ENCODE measurements around the gene FN1. TPM values are rescaled to one million over a fixed set of nuclear protein-coding genes. Genes with fewer than 3 reads are reported as not detected.

FN1 gene
- total and polyA plus RNA-seq, 2 of the 8 experiments (the other 6 are each of a cell fraction or from before 2014, with no cell fraction given) = 42.9 to 109 TPM

GRCh38 chr2:215378045-215378444 lies 57.8 kb downstream of the FN1 start:
- Histone ChIP-seq H3K4ac (replicated peaks; ENCODE audit: insufficient read length, low read depth, low read length) (no peak overlapping the region), H3K36me3 (ENCODE audit: control insufficient read depth in 2 of 4, insufficient read depth in 4 of 4, low read length in 3 of 4) (peaks cover 2 to 26% (median 12%) of the 10 kb centered on the region in 4 experiments; a peak in 4 of 8 replicates), H4K5ac (ENCODE audit: insufficient read length, low read depth, low read length) (no peak overlapping the region), H3K4me3 (ENCODE audit: extremely low read depth in 1 of 4, insufficient read depth in 2 of 4, low read depth in 3 of 4, low read length in 4 of 4) (no peak overlapping the region), H2BK15ac (ENCODE audit: low read length) (no peak overlapping the region), H2AK5ac (ENCODE audit: low read depth, low read length) (no peak overlapping the region), H3K23me2 (ENCODE audit: low read depth, low read length) (no peaks in the 10 kb centered on the region), H4K8ac (ENCODE audit: extremely low read depth, insufficient read depth, low read length) (no peak overlapping the region), H3K4me2 (ENCODE audit: insufficient read depth in 1 of 2, low read depth in 2 of 2, low read length in 2 of 2) (no peak overlapping the region), H3K9me3 (ENCODE audit: insufficient read depth in 2 of 2, low read depth in 1 of 2, low read length in 1 of 2) (no peaks in the 10 kb centered on the region), H3K18ac (ENCODE audit: extremely low read depth, low read length) (no peak overlapping the region), H3K56ac (replicated peaks; ENCODE audit: insufficient read length, low read depth, low read length) (no peak overlapping the region), H3K79me2 (ENCODE audit: control insufficient read depth in 1 of 2, insufficient read depth in 2 of 2, low read length in 2 of 2) (no peaks in the 10 kb centered on the region), H2BK20ac (ENCODE audit: low read length) (no peak overlapping the region), H3K27ac (ENCODE audit: low read depth, low read length) (no peak overlapping the region), H3K14ac (ENCODE audit: insufficient read length) (no peak overlapping the region), H4K91ac (replicated peaks; ENCODE audit: insufficient read length, low read length) (no peak overlapping the region), H3K23ac (ENCODE audit: insufficient read length) (no peak overlapping the region), H4K20me1 (replicated peaks in 1 of 2; ENCODE audit: control insufficient read depth in 1 of 2, insufficient read depth in 2 of 2, low read length in 2 of 2) (peaks cover 0 to 2% of the 10 kb centered on the region in 2 experiments), H3K79me1 (ENCODE audit: low read depth, low read length) (no peaks in the 10 kb centered on the region), H2BK120ac (replicated peaks; ENCODE audit: low read depth, low read length) (no peak overlapping the region), H3K9ac (replicated peaks in 1 of 4; ENCODE audit: extremely low read depth in 1 of 4, low read depth in 3 of 4, low read length in 3 of 4) (no peak overlapping the region), H2BK12ac (ENCODE audit: low read depth, low read length) (no peak overlapping the region), H3K4me1 (replicated peaks in 1 of 4; ENCODE audit: control insufficient read depth in 3 of 4, insufficient read depth in 4 of 4, low read length in 3 of 4) (no peaks in the 10 kb centered on the region), H3K27me3 (replicated peaks in 1 of 4; ENCODE audit: control insufficient read depth in 3 of 4, extremely low read depth in 1 of 4, insufficient read depth in 3 of 4, low read length in 3 of 4) (no peaks in the 10 kb centered on the region), H2BK5ac (ENCODE audit: low read depth, low read length) (no peak overlapping the region), H2AFZ (ENCODE audit: low read length) (no peak overlapping the region)
- ChIA-PET POLR2A (ENCODE audit: partially characterized antibody) (interaction anchor here (0.9 kb wide), 1 partner anchor 13 kb away, joined by 3 read pairs; no protein-coding TSS in a partner anchor), CTCF (ENCODE audit: partially characterized antibody) (interaction anchor here (1.0 kb wide), 1 partner anchor 44 kb away, joined by 4 read pairs; no protein-coding TSS in a partner anchor)
- DNase-seq (ENCODE audit: low read depth in 1 of 2, low spot score in 2 of 2) = no peak
- no peak for FAIRE-seq
- WGBS, 2 experiments (ENCODE audit: extremely low coverage in 1 of 2, insufficient coverage in 1 of 2, insufficient read length in 1 of 2, insufficient replicate concordance in 2 of 2, low coverage in 1 of 2, low lambda C conversion rate in 2 of 2, missing lambda C conversion rate in 1 of 2) = 95% methylated on average over 3 of the region's 3 CpGs; no CpG with 5 or more reads in 1 of the 2 experiments
- TF ChIP-seq CBX8 (IDR thresholded peaks at IDR 0.05; ENCODE audit: borderline replicate concordance, low read depth, low read length) = no peak
- TF ChIP-seq RNF2 (IDR thresholded peaks at IDR 0.05; ENCODE audit: borderline replicate concordance, low read depth, low read length, missing control alignments, poor library complexity, severe bottlenecking) = no peak
- no peak for TF ChIP-seq GABPA (IDR thresholded peaks at IDR 0.05; ENCODE audit: borderline replicate concordance, insufficient read depth, low read length)
- no peak for TF ChIP-seq PHF8 (conservative IDR thresholded peaks at IDR 0.05; ENCODE audit: low read depth, low read length)
- no peak for TF ChIP-seq YY1 (IDR thresholded peaks at IDR 0.05; ENCODE audit: low read depth, low read length)
- TF ChIP-seq POU5F1 (IDR thresholded peaks at IDR 0.05; ENCODE audit: low read depth, low read length) = no peak
- TF ChIP-seq TAF7 (optimal IDR thresholded peaks at IDR 0.05; ENCODE audit: borderline replicate concordance, low read depth, low read length) = no peak
- no peak for TF ChIP-seq SUZ12 (IDR thresholded peaks at IDR 0.05; ENCODE audit: low read length)
- TF ChIP-seq POLR2AphosphoS5 (IDR thresholded peaks at IDR 0.05; ENCODE audit: low read depth, low read length) = no peak
- no peak for TF ChIP-seq EZH2 (IDR thresholded peaks at IDR 0.05; ENCODE audit: low read depth, low read length, severe bottlenecking)
- no peak for TF ChIP-seq TCF12 (IDR thresholded peaks at IDR 0.05; ENCODE audit: low read depth, low read length)
